Brain pericyte (primary cell): Measurements from ENCODE around the gene ASXL1.
"Not testable (repeated sequence)": the region's sequence is repeated elsewhere in the genome, so short reads cannot be mapped to it uniquely, and the experiment has no call there.

Experiments
- DNase-seq: peaks from one replicate; pipeline ENCODE4 v3.0.0-alpha.2; 2012; ENCODE audit warnings: low read depth, low spot score

The ASXL1 gene

GRCh38 chr20:32406701-32407100 lies 48.6 kb downstream of the ASXL1 start:
- no peak for DNase-seq

GRCh38 chr20:32407131-32407750 lies 49.1 kb downstream of the ASXL1 start:
- DNase-seq = not testable (repeated sequence)

- no peak for DNase-seq
These were observed 54.0 kb downstream of the ASXL1 start for GRCh38 chr20:32411955-32412706.

- DNase-seq = no peak
These were observed 57.4 kb downstream of the ASXL1 start for GRCh38 chr20:32415494-32415893.

GRCh38 chr20:32416206-32416605 lies 58.1 kb downstream of the ASXL1 start:
- DNase-seq = no peak

- DNase-seq = no peak
These were observed 60.2 kb downstream of the ASXL1 start for GRCh38 chr20:32418376-32418775.

GRCh38 chr20:32421290-32421689 lies 63.2 kb downstream of the ASXL1 start:
- no peak for DNase-seq

GRCh38 chr20:32427996-32428395 lies 69.9 kb downstream of the ASXL1 start:
- DNase-seq = no peak

- DNase-seq = no peak
These were observed 71.2 kb downstream of the ASXL1 start for GRCh38 chr20:32429343-32429742.

GRCh38 chr20:32429745-32430360 lies 71.7 kb downstream of the ASXL1 start:
- no peak for DNase-seq

- DNase-seq = no peak
These were observed 73.3 kb downstream of the ASXL1 start for GRCh38 chr20:32431457-32431856.

GRCh38 chr20:32432277-32432676 lies 74.1 kb downstream of the ASXL1 start:
- no peak for DNase-seq

- DNase-seq = no peak
These were observed 75.3 kb downstream of the ASXL1 start for GRCh38 chr20:32433311-32434021.

GRCh38 chr20:32434434-32434833 lies 76.3 kb downstream of the ASXL1 start:
- DNase-seq = no peak

GRCh38 chr20:32435449-32436107 lies 77.4 kb downstream of the ASXL1 start:
- DNase-seq = no peak

GRCh38 chr20:32436142-32436861 lies 78.2 kb downstream of the ASXL1 start:
- DNase-seq = no peak

- no peak for DNase-seq
These were observed 78.8 kb downstream of the ASXL1 start for GRCh38 chr20:32436968-32437367.

- DNase-seq = no peak
These were observed 79.4 kb downstream of the ASXL1 start for GRCh38 chr20:32437391-32438074.

- no peak for DNase-seq
These were observed 80.3 kb downstream of the ASXL1 start for GRCh38 chr20:32438331-32438858.

GRCh38 chr20:32439132-32439829 lies 81.2 kb downstream of the ASXL1 start:
- DNase-seq = no peak
